Fibroblast of the conjunctiva (primary cell): ENCODE results near the gene CHST3.

Experiments used
- DNase-seq: peaks from one replicate; pipeline ENCODE4 v3.0.0-alpha.2; 2010; ENCODE audit warnings: low read depth

The CHST3 gene

DNA sequence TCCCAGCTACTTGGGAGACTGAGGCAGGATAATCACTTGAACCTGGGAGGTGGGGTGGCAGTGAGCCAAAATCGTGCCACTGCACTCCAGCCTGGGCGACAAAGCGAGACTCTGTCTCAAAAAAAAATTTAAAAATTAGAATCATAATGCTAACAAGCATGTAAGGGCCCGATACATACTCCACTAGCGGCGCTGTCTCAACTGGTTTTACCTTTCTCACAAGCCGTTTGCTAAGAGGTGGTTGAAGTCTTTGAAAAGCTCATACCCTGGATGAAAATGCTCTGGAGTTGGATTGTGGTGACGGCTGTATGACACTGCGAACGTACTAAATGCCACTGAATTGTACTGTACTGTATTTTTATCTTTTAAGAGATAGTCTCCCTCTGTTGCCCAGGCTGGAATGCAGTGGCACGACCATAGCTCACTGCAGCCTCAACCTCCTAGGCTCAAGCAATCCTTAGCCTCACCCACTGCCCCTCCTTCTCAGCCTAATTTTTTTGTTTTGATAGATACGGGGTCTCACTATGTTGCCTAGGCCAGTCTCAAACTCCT lies 94.2 kb downstream of the CHST3 start:
- DNase-seq = no peak

DNA sequence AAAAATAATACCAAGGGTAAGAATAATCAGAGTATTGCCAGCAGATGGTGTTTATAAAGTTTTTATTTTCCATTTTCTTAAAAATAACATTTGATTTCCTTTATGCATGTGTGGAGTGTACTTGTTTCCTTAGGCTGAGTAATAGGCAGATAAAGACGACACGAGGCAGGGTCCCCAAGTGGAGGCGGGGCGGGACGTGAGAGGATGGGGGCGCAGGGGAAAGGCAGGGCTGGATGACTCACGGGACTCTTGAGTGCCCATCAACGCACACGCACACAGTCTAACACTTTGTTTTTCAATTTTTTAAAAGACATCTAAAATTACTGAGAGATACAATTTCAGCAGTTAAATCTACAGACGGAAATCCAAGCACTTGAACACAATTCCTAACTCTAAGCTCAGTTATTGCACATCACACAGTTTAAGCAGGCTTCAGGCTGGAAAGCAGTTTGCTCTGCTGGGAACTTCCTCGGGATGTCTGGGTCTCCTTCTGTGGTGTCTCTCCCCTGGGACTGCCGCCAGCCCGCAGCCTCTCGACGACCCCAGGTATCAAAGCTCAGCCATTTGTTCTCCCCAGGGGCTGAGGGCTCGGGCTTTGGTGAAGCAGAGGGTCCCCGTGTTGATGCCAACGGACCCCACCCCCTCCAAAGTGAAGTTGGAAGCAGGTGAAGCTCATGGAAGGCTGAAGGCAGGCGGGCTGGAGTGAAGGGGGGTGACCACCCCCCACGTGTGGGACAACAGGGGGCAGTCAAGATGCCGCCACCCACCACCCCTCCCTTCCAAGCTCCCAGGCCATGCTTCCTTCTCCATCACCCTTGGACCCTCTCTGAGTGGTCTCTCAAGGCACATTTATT lies 95.0 kb downstream of the CHST3 start:
- no peak for DNase-seq

- no peak for DNase-seq
Observed at GRCh38 chr10:72059843-72060822, 95.9 kb downstream of the CHST3 start.

DNA sequence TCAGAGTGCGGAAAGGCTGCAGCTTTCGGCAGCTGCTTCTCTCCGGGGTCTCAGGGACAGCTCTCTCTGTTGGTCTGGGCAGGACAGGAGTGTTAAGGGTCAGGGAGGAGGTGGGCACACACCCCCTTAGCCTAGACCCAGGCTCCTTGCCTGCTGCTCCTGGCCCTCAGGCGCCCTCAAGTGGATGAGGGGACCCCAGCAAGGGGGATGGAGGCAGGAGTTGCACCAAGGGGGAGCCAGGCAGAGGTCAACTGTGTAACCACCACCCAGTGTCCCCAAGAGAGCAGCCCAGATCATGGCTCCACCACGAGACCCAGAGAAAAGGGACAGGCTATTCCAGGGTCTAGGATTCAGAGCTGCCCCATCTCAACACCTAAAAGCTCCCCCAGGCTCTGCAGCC lies 97.3 kb downstream of the CHST3 start:
- no peak for DNase-seq

GRCh38 chr10:72061930-72062329 lies 97.7 kb downstream of the CHST3 start:
- DNase-seq = no peak

- DNase-seq = no peak
Observed at GRCh38 chr10:72062382-72062781, 98.2 kb downstream of the CHST3 start.
